T-helper 2 cell treated with Interferon-gamma antibody and Interleukin-4, amounts not matched to agents 100 ng/mL and 5 ng/mL, for 36 hours (primary cell): Measurements from ENCODE around the gene ARHGAP31. TPM values are rescaled to one million over a fixed set of nuclear protein-coding genes. Genes with fewer than 3 reads are reported as not detected.
"Not testable (repeated sequence)": the region's sequence is repeated elsewhere in the genome, so short reads cannot be mapped to it uniquely, and the experiment has no call there.

ENCODE experiments used
- intact Hi-C: fragments of 100-400 bp; cut with micrococcal nuclease; formaldehyde crosslinking; loops from one replicate; pipeline ENCODE4 v1.15.1; 2023
- total RNA-seq: library from RNA; stranded (reverse); gene quantifications from 2 replicates; pipeline ENCODE4 v1.2.3, GENCODE V29; 2022

ARHGAP31 gene
- total RNA-seq, 1 donor from 2014 or later, result 2.7 TPM

GRCh38 chr3:119294696-119295671 is 801 bp downstream of the ARHGAP31 start:
- intact Hi-C loops, result loop anchor here (1.0 to 5.0 kb wide), 8 partner anchors 16 to 800 kb away; partner anchors contain the start of genes CD80, COX17, GSK3B and TIMMDC1

- intact Hi-C loops, result loop anchor here (2.0 kb wide), 3 partner anchors 15 to 799 kb away; partner anchors contain the start of genes GSK3B and TIMMDC1
Measured at GRCh38 chr3:119295816-119296726, 1.9 kb downstream of the ARHGAP31 start.

GRCh38 chr3:119296727-119297122 is 2.5 kb downstream of the ARHGAP31 start:
- intact Hi-C loops, result no loop called here

GRCh38 chr3:119297169-119297568 is 3.0 kb downstream of the ARHGAP31 start:
- intact Hi-C loops, result no loop called here

DNA sequence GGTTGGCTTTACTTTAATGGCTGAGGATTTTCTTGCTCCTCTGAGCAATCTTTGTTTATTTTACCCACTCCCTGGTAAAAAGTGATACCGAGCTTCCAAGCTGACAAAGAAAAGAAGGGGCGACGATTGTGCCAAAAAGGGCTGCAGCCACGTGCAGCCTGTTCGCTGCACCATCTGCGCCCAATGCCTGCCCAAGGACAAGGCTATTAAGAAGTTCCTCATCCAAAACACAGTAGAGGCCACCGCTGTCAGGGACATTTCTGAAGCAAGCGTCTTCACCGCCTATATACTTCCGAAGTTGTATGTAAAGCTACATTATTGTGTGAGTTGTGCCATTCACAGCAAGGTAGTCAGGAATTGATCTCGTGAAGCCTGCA is 4.4 kb downstream of the ARHGAP31 start:
- intact Hi-C loops, result no loop called here

GRCh38 chr3:119300991-119301391 is 6.8 kb downstream of the ARHGAP31 start:
- intact Hi-C loops, result no loop called here

DNA sequence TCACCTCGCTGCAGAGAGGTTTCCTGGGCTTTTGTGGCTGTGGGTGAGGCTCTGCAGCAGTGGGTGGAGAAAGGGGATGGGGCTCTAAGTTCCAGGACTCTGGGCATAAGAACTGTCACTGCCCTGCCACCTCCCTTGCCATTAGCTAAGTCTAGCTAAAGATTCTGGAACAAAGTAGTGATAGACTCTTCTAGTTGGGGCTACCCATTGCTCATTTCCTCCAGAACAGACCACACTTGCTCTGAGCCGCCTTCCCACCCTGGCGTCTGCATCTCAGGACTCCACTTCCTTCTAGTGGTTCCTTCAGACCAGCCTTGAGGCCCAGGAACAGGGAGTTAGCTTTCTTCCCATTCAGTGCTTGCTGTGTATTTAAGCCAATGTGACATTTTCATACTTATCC is 7.5 kb downstream of the ARHGAP31 start:
- intact Hi-C loops, result no loop called here

DNA sequence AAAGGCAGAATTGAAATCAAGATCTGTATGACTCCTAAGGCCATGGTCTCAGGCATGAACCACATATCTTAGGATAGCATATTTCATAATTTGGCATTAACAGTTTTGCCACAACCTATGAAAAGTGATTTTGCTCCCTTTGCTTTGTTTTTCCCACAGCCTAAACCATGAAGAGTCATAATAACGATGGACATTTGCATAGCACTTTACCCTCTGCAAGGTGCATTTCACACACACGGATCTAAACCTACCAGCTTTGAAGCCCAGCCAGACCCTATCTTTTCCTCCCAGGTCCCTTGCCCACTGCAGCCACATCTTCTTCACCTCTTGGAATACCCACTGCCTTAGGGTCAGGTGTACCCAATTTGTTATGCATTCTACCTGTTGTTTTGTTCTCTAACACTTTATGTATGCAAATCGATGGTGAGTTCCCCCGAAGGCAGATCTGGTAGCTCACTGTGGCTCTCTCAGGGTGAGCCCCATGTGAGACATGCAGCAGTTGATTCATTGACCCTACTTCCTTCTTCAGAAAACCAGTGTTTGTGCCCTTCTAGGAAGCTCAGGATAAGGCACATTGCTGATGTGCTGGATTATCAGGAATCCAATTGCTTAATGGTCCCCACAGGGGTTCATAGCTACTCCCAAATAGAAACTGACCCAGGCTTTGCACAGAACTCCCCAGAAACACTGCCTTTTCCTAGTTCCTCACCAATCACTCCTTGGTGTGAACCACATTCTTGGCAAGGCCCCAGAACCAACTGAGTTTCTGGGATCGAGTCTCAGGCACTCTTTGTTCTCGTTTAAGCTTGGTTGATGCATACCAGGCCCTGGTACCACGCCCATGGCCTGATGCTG is 8.7 kb downstream of the ARHGAP31 start:
- intact Hi-C loops, result no loop called here

- intact Hi-C loops, result no loop called here
Measured at GRCh38 chr3:119304201-119304713, 10.1 kb downstream of the ARHGAP31 start.

DNA sequence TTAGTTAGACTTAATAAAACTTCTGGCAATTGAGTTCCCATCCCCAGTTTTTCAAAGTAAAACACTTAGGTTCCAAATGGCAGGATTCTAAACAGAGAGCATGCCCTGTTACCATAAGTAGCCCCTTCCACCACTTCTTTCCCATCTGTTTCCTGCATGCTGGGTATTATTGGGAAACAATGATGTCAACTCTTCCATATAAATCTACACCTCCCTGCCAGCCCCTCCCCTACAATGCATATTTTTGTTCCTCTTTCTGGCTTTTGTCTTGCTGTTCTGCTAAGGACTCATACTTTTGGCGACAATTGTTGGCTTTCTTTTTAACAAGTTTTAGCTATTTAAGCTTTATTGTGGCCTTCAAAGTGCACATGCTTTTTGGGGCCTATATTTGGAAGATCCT is 11.1 kb downstream of the ARHGAP31 start:
- intact Hi-C loops, result no loop called here

GRCh38 chr3:119306378-119306777 is 12.2 kb downstream of the ARHGAP31 start:
- intact Hi-C loops, result not testable (repeated sequence)

DNA sequence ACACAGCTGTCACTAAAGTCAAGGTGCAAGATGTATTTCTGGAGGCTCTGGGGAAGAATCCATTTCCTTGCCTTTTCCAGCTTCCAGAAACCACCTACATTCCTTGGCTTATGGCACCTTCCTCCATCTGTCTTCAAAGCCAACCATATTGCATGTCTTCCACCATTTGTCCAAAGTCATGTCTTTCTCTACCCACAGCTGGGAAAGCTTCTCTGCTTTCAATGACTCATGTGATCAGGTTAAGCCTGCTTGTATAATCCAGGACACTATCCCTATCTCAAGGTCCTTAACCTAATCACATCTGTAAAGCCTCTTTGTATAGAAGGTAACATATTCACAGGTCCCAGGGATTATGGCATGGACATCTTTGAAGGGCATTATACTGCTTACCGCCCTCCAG is 14.2 kb downstream of the ARHGAP31 start:
- intact Hi-C loops, result no loop called here

- intact Hi-C loops, result no loop called here
Measured at GRCh38 chr3:119309591-119309990, 15.4 kb downstream of the ARHGAP31 start.

- intact Hi-C loops, result loop anchor here (2.0 kb wide), 1 partner anchor 15 kb away; the partner anchor contains the start of gene ARHGAP31
Measured at GRCh38 chr3:119310071-119310470, 15.9 kb downstream of the ARHGAP31 start.

DNA sequence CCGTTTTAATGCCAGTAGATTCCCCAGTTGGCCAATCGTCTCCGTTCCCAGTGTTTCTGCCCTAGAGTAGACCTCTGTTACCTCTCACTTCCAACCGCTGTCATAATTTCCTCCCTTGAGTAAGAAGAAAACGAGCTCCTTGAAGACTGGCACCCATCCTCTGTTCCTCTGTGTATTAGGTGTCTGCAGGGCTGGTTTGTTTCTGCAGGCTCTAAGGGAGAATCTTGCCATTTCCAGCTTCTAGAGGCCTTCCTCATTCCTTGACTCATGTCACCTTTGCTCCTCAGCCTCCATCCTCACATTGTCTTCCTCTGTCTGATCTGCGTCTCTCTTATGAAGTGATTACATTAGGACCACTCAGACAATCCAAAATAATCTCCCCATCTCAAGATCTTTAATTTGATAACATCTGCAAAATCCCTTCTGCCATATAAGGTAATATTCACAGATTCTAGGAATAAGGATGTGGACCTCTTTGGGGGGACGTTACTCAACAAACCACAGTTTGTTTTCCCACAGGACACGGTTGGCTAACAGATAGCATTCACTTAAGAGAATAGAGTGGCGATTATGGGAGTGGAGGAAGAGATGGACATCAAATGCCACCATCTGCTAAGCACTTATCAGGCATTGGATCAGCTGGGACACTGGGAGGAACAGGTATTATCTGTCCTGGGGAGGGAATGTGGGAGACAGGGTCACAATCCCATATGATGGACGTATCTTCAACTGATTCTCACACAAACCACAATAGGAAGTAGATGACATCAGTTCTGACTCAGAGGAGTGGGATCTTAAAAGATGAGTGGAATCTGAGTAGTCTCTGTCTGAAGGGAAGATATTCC is 17.1 kb downstream of the ARHGAP31 start:
- intact Hi-C loops, result loop anchor here (2.0 kb wide), 1 partner anchor 17 kb away; the partner anchor contains the start of gene ARHGAP31

DNA sequence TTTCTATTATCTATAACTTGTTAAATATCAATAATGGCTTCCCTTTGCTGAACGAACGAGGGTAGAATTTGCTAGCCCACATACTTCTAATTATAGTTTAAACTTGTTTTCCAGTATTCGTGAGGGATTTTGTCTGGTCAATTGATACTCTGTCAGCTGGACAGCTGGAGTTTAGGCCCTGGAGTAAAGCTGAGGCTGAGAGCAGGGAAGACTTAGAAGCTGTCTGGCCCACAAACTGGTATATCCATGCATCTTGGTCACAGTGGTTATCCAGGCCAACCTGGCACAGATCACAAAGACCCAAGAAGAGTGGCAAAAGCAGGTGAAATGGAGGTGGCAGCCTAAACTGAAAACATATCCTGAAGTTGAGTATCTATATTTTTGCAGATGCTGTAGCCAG is 19.3 kb downstream of the ARHGAP31 start:
- intact Hi-C loops, result no loop called here

DNA sequence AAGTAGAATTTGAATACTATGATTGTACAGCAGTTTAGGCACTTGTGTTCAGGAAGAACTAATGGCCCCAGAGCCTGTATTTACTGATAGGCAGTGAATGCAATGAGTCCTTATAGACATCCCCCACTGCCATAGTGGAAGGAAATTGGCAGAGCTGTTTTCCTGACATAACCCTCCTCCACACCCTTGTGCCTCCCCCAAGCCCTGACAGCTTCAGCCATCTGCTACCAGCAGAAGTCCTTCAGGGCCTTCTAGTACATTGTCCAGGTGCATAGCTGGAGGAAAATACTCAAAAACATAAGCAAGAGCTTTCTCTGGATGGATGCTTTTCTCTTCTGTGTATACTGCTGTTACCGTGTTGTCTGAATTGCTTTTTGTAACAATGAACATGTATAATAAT is 20.6 kb downstream of the ARHGAP31 start:
- intact Hi-C loops, result no loop called here

DNA sequence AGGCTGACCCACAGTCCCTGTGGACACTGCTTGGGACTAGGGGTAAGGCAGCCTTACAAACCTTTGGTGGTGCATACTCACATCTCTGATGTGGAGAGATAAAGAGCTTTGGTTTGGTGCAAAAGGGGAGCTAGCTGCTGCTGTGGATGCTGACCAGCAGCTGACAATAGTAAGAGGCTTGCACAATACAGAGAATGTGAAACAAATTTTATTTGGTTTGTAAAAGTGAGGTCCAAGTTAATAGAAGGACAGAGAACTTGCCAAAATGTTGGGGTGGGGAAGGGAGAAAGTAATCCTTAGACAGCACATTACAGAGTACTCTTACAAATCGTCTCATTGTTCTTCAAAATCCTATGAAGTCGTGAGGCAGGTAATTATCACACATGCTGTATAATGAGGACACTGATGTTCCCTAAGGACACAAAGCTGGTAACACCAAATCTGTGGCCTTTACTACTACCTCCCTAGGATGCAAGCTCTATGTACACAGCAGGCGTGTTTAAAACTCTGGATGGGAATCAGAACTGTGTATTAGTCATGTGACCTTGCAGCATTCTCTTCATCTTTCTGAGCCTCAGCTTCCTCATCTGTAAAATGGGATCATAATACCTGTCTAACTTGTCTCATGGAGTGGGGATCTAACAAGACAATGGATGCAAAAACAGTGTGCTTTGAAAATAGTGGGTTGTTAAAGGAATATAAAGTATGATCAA is 21.6 kb downstream of the ARHGAP31 start:
- intact Hi-C loops, result no loop called here

- intact Hi-C loops, result no loop called here
Measured at GRCh38 chr3:119316313-119316670, 22.1 kb downstream of the ARHGAP31 start.
